Measurements from ENCODE around the gene SAMD5. TPM values are rescaled to one million over a fixed set of nuclear protein-coding genes. Genes with fewer than 3 reads are reported as not detected.

The SAMD5 gene
- total RNA-seq, 1 donor: 1.1 TPM

- Histone ChIP-seq H3K9me3 (ENCODE audit: low read depth, low read length) (no peaks in the 10 kb centered on the region), H2AFZ (ENCODE audit: low read length) (no peak overlapping the region), H3K4me1 (ENCODE audit: insufficient read depth, low read length) (no peaks in the 10 kb centered on the region), H3K4me3 (ENCODE audit: insufficient read depth, low read length) (no peak overlapping the region), H3K4me2 (ENCODE audit: insufficient read depth, low read length) (no peak overlapping the region), H3K27me3 (ENCODE audit: insufficient read depth, low read length) (no peaks in the 10 kb centered on the region), H3K36me3 (ENCODE audit: insufficient read depth, low read length) (no peaks in the 10 kb centered on the region), H3K79me2 (ENCODE audit: insufficient read depth, low read length) (no peaks in the 10 kb centered on the region), H4K20me1 (ENCODE audit: insufficient read depth, low read length) (no peaks in the 10 kb centered on the region), H3K27ac (ENCODE audit: low read depth, low read length) (no peak overlapping the region)
- TF ChIP-seq CTCF (IDR thresholded peaks at IDR 0.05; ENCODE audit: extremely low read depth, low read depth, low read length): no peak
- no peak for DNase-seq (ENCODE audit: insufficient read length, low spot score, missing footprints)
Observed at GRCh38 chr6:147578159-147578558, 69.7 kb downstream of the SAMD5 start.

- Histone ChIP-seq H3K4me3 (ENCODE audit: insufficient read depth, low read length) (no peak overlapping the region), H3K27ac (ENCODE audit: low read depth, low read length) (no peak overlapping the region), H4K20me1 (ENCODE audit: insufficient read depth, low read length) (no peaks in the 10 kb centered on the region), H3K4me1 (ENCODE audit: insufficient read depth, low read length) (no peaks in the 10 kb centered on the region), H2AFZ (ENCODE audit: low read length) (no peak overlapping the region), H3K79me2 (ENCODE audit: insufficient read depth, low read length) (no peaks in the 10 kb centered on the region), H3K9me3 (ENCODE audit: low read depth, low read length) (no peaks in the 10 kb centered on the region), H3K4me2 (ENCODE audit: insufficient read depth, low read length) (no peak overlapping the region), H3K27me3 (ENCODE audit: insufficient read depth, low read length) (no peaks in the 10 kb centered on the region), H3K36me3 (ENCODE audit: insufficient read depth, low read length) (no peaks in the 10 kb centered on the region)
- no peak for DNase-seq (ENCODE audit: insufficient read length, low spot score, missing footprints)
- TF ChIP-seq CTCF (IDR thresholded peaks at IDR 0.05; ENCODE audit: extremely low read depth, low read depth, low read length): no peak
Observed at GRCh38 chr6:147578883-147579282, 70.4 kb downstream of the SAMD5 start.

- no peaks in the 10 kb centered on the region for H3K36me3 ChIP-seq (ENCODE audit: insufficient read depth, low read length)
- H4K20me1 ChIP-seq (ENCODE audit: insufficient read depth, low read length): no peaks in the 10 kb centered on the region
- H3K27ac ChIP-seq (ENCODE audit: low read depth, low read length): no peak overlapping the region
- no peak for DNase-seq (ENCODE audit: insufficient read length, low spot score, missing footprints)
- H3K79me2 ChIP-seq (ENCODE audit: insufficient read depth, low read length): no peaks in the 10 kb centered on the region
- H3K4me1 ChIP-seq (ENCODE audit: insufficient read depth, low read length): no peaks in the 10 kb centered on the region
- no peaks in the 10 kb centered on the region for H3K9me3 ChIP-seq (ENCODE audit: low read depth, low read length)
- no peaks in the 10 kb centered on the region for H3K27me3 ChIP-seq (ENCODE audit: insufficient read depth, low read length)
- H2AFZ ChIP-seq (ENCODE audit: low read length): no peak overlapping the region
- no peak for TF ChIP-seq CTCF (IDR thresholded peaks at IDR 0.05; ENCODE audit: extremely low read depth, low read depth, low read length)
- no peak overlapping the region for H3K4me2 ChIP-seq (ENCODE audit: insufficient read depth, low read length)
- no peak overlapping the region for H3K4me3 ChIP-seq (ENCODE audit: insufficient read depth, low read length)
Observed at GRCh38 chr6:147579667-147580066, 71.2 kb downstream of the SAMD5 start.

- Histone ChIP-seq H3K4me3 (ENCODE audit: insufficient read depth, low read length) (no peak overlapping the region), H3K9me3 (ENCODE audit: low read depth, low read length) (no peaks in the 10 kb centered on the region), H3K79me2 (ENCODE audit: insufficient read depth, low read length) (no peaks in the 10 kb centered on the region), H4K20me1 (ENCODE audit: insufficient read depth, low read length) (no peaks in the 10 kb centered on the region), H3K4me1 (ENCODE audit: insufficient read depth, low read length) (no peaks in the 10 kb centered on the region), H3K27me3 (ENCODE audit: insufficient read depth, low read length) (no peaks in the 10 kb centered on the region), H3K4me2 (ENCODE audit: insufficient read depth, low read length) (no peak overlapping the region), H3K36me3 (ENCODE audit: insufficient read depth, low read length) (no peaks in the 10 kb centered on the region), H2AFZ (ENCODE audit: low read length) (no peak overlapping the region), H3K27ac (ENCODE audit: low read depth, low read length) (no peak overlapping the region)
- no peak for DNase-seq (ENCODE audit: insufficient read length, low spot score, missing footprints)
- no peak for TF ChIP-seq CTCF (IDR thresholded peaks at IDR 0.05; ENCODE audit: extremely low read depth, low read depth, low read length)
Observed at GRCh38 chr6:147582991-147583390, 74.5 kb downstream of the SAMD5 start.
